Fibroblast of the conjunctiva (primary cell): Measurements from ENCODE around the gene MYO15A.

ENCODE experiments used
- DNase-seq: peaks from one replicate; pipeline ENCODE4 v3.0.0-alpha.2; 2010; ENCODE audit warnings: low read depth

The MYO15A gene

GRCh38 chr17:18108401-18109312, at the start of gene MYO15A:
TSS of gene MYO15A (plus strand) at chr17:18108756. CDS start at chr17:18118801, 10,045 bp downstream.
- DNase-seq, result no peak

GRCh38 chr17:18059283-18059682, 49.3 kb upstream of the MYO15A start:
- DNase-seq, result no peak

- DNase-seq, result no peak
Measured at GRCh38 chr17:18064053-18064452, 44.5 kb upstream of the MYO15A start.

GRCh38 chr17:18065546-18065945, 43.0 kb upstream of the MYO15A start:
- no peak for DNase-seq

- DNase-seq, result no peak
Measured at GRCh38 chr17:18066866-18067265, 41.7 kb upstream of the MYO15A start.

GRCh38 chr17:18069101-18069500, 39.5 kb upstream of the MYO15A start:
- DNase-seq, result no peak

- DNase-seq, result no peak
Measured at GRCh38 chr17:18070861-18071340, 37.7 kb upstream of the MYO15A start.

GRCh38 chr17:18071751-18072150, 36.8 kb upstream of the MYO15A start:
- no peak for DNase-seq

- DNase-seq, result no peak
Measured at GRCh38 chr17:18074566-18075272, 33.8 kb upstream of the MYO15A start.

GRCh38 chr17:18076936-18077335, 31.6 kb upstream of the MYO15A start:
- DNase-seq, result no peak

- no peak for DNase-seq
Measured at GRCh38 chr17:18079543-18079942, 29.0 kb upstream of the MYO15A start.

GRCh38 chr17:18084256-18084655, 24.3 kb upstream of the MYO15A start:
- DNase-seq, result no peak

GRCh38 chr17:18087610-18088491, 20.7 kb upstream of the MYO15A start, which contains the start of gene DRG2:
TSS of gene DRG2 (plus strand) at chr17:18087948. CDS start at chr17:18088024, 76 bp downstream.
- peak; percentile 79 for DNase-seq

GRCh38 chr17:18089613-18090012, 18.9 kb upstream of the MYO15A start:
- no peak for DNase-seq

GRCh38 chr17:18093616-18094408, 14.7 kb upstream of the MYO15A start:
- peak; percentile 53 for DNase-seq

GRCh38 chr17:18094409-18094807, 14.1 kb upstream of the MYO15A start:
- no peak for DNase-seq

GRCh38 chr17:18099516-18099915, 9.0 kb upstream of the MYO15A start:
- no peak for DNase-seq

GRCh38 chr17:18100616-18101015, 7.9 kb upstream of the MYO15A start:
- DNase-seq, result no peak

GRCh38 chr17:18101828-18102227, 6.7 kb upstream of the MYO15A start:
- DNase-seq, result no peak

GRCh38 chr17:18102640-18103039, 5.9 kb upstream of the MYO15A start:
- no peak for DNase-seq

GRCh38 chr17:18105027-18105426, 3.5 kb upstream of the MYO15A start:
- no peak for DNase-seq
